ENCODE measurements around the gene TMEM123.
A peak's percentile ranks its signal among the peaks of the same experiment; 100 is the strongest.
"Not testable (repeated sequence)": the region's sequence is repeated elsewhere in the genome, so short reads cannot be mapped to it uniquely, and the experiment has no call there.

Gene TMEM123

DNA sequence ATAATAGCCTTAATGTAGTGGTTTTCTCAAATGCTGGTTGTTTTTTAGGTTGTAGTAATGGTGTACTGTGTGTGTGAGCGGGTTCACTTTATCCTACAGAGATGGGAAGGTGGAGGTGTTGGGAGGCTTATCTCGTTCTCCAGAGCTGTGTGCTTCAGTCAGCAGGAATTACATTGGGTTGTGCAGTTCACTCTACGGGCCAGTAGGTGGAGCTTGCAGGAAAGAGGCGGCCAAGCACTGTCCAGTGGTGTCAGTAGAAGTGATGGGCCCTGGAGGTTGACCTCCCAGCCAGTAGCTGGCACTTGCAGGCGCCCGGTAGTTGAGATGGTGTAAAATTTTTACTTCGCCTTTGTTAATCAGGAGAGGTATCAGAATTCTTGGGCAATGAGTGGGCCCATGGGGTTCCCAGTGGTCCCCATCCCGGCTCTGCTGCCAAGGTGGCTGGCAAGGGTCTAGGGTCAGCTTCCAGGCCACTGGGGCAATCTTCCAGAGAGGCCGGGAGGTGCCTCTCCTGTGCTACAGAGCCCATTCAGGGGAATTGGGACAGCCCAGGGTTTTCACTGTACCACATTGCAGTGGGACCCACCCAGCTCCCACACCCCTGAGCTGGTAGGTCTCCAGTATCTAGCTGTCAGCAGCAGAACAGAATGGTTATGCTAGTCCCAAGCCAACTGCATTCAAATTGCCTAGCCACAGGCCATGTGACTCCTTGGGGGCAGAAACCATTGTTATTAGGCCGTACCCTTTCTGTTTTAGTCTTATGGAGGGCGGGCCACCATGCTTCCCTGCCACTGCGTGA lies 61.7 kb downstream of the TMEM123 start:
- DNase-seq: peak; percentile 65 to 68

DNA sequence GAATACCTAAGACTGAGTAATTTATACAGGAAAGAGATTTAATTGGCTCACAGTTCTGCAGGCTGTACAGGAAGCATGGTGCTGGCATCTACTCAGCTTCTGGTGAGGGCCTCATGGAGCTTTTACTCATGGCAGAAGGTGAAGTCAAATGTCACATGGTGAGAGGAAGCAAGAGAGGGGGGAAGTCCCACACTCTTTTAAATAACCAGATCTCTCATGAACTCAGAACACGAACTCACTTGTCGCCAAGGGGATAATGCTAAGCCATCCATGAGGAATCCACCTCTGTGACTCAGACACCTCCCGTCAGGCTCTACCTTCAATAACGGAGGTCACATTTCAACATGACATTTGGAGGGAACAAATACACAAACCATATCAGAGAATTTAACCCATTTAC lies 63.3 kb downstream of the TMEM123 start:
- DNase-seq: no peak

GRCh38 chr11:102387043-102387781 lies 65.4 kb downstream of the TMEM123 start:
- DNase-seq: no peak

DNA sequence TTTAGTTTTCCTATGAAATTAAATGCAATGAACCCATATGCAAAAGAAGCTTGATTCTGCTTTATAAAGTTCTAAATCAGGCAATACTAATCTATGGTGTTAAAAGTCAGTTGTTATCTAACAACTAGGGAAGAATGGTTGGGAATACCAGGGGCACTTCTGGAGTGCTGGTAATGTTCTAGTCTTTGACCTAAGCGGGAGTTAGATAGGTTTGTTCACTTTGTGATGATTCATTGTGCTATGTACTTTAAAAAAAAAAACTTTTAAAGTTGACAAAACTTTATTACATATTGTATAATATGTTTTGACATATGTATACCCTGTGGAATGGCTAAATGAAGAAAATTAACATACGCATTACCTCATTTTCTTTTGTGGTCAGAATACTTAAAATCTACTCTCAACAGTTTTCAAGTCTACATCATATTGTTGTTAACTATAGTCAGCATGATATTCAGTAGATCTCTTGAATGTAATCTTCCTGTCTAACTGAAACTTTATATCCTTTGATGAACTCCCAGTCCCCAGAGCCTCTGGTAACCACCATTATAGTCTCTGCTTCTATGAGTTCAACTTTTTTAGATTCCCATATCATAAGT lies 66.3 kb downstream of the TMEM123 start:
- no peak for DNase-seq

GRCh38 chr11:102385085-102386007 lies 67.2 kb downstream of the TMEM123 start:
- DNase-seq: no peak

DNA sequence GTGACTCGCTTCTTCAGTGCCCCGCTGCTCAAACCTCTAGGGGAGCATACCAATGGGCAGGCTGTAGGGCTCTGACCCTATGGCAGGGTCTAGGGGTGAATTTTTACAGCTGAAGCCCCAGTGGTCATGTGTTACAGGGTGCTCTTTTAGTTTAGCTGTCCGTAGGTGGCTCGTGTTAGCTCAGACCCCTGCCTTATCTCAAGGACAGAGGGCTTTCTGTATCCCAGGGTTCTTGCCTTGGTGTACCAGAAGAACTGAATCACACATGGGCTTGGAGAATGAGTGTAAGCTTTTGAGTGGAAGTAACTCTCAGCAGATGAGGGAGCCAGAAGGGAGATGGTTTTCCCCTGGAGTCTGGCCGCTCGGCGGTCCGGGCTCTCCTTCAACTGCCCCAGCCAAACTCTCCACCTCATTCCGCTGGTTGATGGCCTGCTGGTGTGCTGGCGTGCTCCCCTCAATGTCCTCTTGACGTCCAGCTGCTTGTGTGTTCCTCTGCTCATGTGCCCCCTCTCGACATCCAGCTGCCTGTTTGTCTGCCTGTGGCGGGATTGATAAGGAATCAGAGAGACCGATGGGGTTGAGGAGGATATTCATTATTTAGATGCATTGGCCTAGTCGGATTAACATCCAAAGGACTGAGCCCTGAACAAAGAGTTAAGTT lies 68.0 kb downstream of the TMEM123 start:
- DNase-seq: no peak

DNA sequence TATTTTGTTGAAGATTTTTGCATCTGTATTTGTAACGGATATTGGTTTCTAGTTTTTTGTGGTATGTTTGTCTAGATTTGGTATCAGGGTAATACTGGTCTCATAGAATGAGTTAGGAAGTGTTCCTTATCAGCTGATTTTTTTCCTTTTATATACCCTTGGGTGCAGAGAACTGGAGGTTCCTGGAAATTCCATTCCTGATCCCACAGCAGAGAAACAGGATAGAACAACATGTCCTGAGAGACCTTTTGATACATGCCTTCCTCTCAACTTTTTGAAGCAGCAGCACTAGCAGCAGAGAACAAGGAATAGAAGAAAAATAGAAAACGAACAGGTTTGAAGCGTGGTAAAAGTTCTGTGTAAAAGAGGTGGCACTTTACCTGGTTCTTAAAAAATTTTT lies 68.7 kb downstream of the TMEM123 start:
- no peak for DNase-seq

GRCh38 chr11:102382384-102382783 lies 70.2 kb downstream of the TMEM123 start:
- DNase-seq: no peak

GRCh38 chr11:102378818-102379217 lies 73.7 kb downstream of the TMEM123 start:
- no peak for DNase-seq

- no peak for DNase-seq
These were observed 74.7 kb downstream of the TMEM123 start for GRCh38 chr11:102377891-102378290.

DNA sequence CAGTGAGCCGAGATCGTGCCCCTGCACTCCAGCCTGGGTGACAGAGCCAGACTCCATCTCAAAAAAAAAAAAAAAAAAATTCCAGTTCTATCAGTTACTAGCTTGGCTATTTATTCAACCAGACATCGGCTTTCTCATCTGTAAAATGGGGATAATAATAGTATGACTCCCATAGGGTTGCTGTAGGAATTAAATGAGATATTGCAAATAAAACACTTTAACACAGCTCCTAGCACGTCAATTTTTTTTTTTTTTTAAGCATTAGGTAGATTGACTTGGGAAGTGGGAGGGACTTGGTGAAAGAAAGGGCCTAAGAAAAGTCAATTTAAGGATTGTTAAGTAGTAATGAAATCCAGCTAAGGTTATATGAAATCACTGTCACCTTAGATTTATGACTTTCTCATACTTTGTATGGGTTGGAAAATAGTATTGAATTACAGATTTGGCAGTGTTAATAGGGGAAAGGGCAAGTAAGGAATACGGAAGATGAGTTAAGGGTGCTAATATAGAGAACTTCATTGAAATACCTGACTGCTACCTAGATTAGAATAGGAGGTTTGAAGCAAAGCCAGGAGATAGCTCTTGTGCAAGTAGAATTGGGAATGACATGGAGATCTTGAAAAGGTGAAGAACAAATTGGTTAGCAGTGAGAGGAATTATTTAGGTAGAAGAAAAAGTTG lies 76.7 kb downstream of the TMEM123 start:
- no peak for DNase-seq

DNA sequence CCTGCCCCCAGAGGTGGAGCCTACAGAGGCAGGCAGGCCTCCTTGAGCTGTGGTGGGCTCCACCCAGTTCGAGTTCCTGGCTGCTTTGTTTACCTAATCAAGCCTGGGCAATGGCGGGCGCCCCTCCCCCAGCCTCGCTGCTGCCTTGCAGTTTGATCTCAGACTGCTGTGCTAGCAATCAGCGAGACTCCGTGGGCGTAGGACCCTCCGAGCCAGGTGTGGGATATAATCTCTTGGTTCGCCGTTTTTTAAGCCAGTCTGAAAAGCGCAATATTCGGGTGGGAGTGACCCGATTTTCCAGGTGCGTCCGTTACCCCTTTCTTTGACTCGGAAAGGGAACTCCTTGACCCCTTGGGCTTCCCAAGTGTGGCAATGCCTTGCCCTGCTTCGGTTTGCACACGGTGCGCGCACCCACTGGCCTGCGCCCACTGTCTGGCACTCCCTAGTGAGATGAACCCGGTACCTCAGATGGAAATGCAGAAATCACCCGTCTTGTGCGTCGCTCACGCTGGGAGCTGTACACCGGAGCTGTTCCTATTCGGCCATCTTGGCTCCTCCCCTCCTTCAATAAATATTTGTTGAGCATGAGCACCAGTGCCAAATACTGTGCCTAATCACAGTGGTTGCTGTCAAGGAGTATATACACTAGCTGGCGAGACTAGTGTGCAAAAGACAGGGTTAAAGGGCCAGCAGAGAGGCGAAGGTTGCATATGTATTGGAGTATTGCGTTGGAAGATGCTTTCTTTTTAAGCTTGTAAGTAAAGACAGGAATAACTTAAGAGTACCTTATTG lies 77.7 kb downstream of the TMEM123 start:
- DNase-seq: not testable (repeated sequence)

GRCh38 chr11:102368472-102368871 lies 84.1 kb downstream of the TMEM123 start:
- DNase-seq: no peak

- no peak for DNase-seq
These were observed 85.2 kb downstream of the TMEM123 start for GRCh38 chr11:102367364-102367763.

DNA sequence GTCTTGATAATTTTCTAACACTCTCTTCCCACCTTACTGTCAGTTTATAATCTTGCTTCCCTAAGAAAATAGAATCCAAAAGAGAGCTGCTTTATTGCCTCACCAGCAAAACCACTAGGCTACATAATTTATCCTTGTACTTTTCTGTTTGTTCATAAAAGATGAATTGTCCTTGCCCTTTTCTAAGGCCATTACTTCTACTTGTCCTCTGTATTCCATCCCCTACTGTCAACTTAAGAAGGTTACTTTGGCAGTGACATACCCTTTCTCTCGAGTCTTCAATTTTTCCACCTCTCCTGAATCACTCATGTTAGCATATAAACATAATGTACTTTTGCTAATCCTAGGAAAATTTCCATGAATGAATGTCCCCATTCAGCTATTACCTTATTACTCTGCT lies 87.6 kb downstream of the TMEM123 start:
- no peak for DNase-seq

DNA sequence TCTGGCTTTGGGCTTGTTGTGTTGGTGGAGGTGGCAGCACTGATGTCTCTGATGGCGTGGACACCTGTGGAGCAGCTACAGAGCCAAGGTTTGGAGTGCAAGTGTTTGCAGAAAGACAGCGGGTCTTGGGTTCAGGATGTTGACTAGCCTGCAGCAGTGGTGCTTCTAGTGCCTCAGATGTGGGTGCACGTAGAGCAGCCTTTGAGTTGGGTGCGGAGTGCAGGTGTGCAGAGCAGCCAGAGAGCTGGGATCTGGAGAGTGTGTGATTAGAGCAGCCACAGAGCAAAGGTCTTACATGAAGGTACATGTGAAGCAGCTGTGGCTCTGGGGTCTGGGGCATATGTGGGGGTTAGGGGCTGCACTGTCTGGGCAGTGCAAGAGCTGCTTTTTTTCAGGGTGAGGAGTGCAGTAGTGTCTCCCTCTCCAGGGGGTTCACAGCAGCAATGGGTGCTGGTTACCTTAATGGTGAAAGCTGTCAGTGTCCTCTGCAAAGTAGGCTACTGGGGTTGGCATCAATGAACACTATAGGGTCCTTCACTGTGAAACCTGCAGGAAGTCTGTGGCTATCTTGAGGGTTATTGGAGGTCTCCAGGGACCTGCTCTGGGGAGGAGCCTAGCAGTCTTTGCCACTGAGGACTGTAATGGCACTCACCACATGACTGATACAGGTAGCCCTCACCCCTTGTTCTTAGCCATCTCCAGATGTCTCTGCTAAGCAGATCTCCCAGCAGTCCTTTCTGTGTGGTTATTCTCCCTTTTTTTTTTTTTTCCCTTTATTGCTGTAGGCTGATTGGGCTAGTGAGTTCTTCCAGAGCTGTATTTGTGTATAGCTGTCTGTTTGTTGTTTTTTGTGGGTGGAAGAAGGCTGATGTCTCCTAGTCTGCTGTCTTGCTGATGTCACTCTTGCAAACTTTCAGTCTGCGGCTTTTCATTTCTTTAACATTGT lies 91.2 kb downstream of the TMEM123 start:
- DNase-seq: no peak

- no peak for DNase-seq
These were observed 91.9 kb downstream of the TMEM123 start for GRCh38 chr11:102360681-102361080.

GRCh38 chr11:102359372-102359771 lies 93.2 kb downstream of the TMEM123 start:
- DNase-seq: no peak

GRCh38 chr11:102357116-102357515 lies 95.4 kb downstream of the TMEM123 start:
- no peak for DNase-seq
